GM12865 (cell line): ENCODE data around the gene PARP9.

Experiments used
- DNase-seq: peaks from one replicate; pipeline ENCODE4 v3.0.0; 2010; ENCODE audit warnings: low read depth
- H3K4me3 ChIP-seq: 2 replicates; pipeline ENCODE4 v1.5.1; 2011; ENCODE audit warnings: mild to moderate bottlenecking, low read depth, low read length, control low read depth
- CTCF ChIP-seq: IDR thresholded peaks from 2 replicates; pipeline ENCODE4 v1.5.1; 2011; ENCODE audit warnings: low read length, control low read depth, low read depth, inconsistent platforms; ENCODE audit not compliant: insufficient read depth; ENCODE audit errors: missing control alignments

PARP9 gene

GRCh38 chr3:122493296-122493695 lies 70.8 kb downstream of the PARP9 start:
- TF ChIP-seq CTCF = no peak
- H3K4me3 ChIP-seq = no peak overlapping the region
- no peak for DNase-seq

- no peak for DNase-seq
- no peak for TF ChIP-seq CTCF
- H3K4me3 ChIP-seq = no peak overlapping the region
Measured at GRCh38 chr3:122488262-122488973, 75.7 kb downstream of the PARP9 start.

DNA sequence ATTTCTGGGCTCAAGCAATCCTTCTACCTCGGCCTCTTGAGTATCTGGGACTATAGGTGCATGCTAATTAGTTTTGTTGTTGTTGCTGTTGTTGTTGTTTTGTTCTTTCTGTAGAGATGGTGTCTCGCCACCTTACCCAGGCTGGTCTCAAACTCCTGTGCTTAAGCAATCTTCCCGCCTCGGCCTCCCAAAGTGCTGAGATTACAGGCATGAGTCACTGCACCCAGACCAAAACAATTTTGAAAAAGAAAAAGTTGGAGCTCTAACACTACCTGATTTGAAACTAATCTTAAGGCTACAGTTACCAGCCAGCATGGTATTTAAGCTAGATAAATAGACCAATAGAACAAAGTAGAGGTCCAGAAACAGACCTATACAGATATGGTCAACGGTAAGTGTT lies 79.1 kb downstream of the PARP9 start:
- no peak for DNase-seq
- TF ChIP-seq CTCF = no peak
- no peak overlapping the region for H3K4me3 ChIP-seq

- no peak for TF ChIP-seq CTCF
- H3K4me3 ChIP-seq = no peak overlapping the region
- DNase-seq = peak; percentile 32
Measured at GRCh38 chr3:122481390-122481789, 82.7 kb downstream of the PARP9 start.
